ENCODE data around the gene SLC1A2. TPM values are rescaled to one million over a fixed set of nuclear protein-coding genes. Genes with fewer than 3 reads are reported as not detected.

SLC1A2 gene
- total RNA-seq, 4 donors from 2014 or later: 1.0 to 3.4 (median 2.0) TPM

DNA sequence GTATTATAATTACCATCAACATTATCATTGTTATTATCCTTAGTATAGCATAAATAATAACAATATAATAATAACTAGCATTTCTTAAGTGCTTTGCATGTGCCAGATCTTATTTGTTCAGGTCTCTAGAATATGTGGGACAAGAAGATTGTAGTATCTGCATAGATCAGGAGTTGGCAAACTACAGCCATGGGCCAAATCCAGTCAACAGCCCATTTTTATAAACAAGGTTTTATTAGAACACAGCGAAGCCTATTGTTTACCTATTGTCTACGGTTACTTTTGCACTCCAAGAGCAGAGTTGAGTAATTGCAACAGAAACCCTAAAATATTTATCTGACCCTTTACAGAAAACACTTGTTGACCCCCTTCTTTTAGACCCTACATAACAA, 81.4 kb downstream of the SLC1A2 start:
- Histone ChIP-seq H3K9me3 (no peaks in the 10 kb centered on the region), H3K4me3 (no peak overlapping the region), H3K27me3 (no peaks in the 10 kb centered on the region), H3K36me3 (no peaks in the 10 kb centered on the region), H3K4me1 (peaks cover 3% of the 10 kb centered on the region), H3K27ac (no peak overlapping the region)
- no peak for TF ChIP-seq POLR2A (IDR thresholded peaks at IDR 0.05)
- no peak for TF ChIP-seq EP300 (IDR thresholded peaks at IDR 0.05)
- TF ChIP-seq, protein P1, sequence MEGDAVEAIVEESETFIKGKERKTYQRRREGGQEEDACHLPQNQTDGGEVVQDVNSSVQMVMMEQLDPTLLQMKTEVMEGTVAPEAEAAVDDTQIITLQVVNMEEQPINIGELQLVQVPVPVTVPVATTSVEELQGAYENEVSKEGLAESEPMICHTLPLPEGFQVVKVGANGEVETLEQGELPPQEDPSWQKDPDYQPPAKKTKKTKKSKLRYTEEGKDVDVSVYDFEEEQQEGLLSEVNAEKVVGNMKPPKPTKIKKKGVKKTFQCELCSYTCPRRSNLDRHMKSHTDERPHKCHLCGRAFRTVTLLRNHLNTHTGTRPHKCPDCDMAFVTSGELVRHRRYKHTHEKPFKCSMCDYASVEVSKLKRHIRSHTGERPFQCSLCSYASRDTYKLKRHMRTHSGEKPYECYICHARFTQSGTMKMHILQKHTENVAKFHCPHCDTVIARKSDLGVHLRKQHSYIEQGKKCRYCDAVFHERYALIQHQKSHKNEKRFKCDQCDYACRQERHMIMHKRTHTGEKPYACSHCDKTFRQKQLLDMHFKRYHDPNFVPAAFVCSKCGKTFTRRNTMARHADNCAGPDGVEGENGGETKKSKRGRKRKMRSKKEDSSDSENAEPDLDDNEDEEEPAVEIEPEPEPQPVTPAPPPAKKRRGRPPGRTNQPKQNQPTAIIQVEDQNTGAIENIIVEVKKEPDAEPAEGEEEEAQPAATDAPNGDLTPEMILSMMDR (IDR thresholded peaks at IDR 0.05): no peak
- TF ChIP-seq POLR2AphosphoS5 (IDR thresholded peaks at IDR 0.05): no peak
- 83% methylated on average over 2 of the region's 2 CpGs for WGBS
- no peak for DNase-seq (ENCODE audit: low spot score in 2 of 2)

DNA sequence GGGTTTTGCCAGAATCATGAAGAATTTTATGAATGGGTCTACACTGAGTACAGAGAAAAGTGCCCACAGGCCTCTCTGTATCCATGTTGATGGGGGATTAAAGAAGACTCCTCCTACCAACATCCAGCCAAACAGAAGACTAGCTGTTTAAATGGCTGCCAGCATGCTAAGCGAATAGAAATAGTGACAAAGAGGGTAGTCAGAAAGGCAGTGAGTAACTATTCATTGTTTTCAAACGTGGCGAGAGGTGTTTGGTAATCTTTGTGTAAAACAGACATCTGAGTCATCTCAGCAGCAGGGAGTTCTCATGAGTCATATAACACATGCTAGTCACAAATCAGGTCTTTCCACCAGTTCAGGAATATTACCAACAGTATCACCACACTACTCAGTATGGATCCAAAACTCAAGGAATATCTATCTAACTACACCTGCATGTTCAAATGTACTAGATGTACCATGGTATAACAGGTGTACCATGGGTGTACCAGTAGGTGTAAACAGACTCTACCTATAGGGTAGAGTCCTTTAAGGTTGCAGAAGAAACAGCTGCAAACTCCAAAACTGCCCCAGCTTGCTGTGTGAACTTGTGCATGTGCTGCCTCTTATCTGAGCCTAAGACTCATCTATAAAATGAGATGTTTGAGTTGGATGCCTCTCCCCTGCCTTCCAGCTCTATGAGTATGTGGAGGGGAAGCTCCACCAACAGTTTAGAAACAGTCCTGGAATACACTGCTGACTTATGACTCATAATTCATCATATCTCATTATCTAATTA, 82.0 kb downstream of the SLC1A2 start:
- peaks cover 3% of the 10 kb centered on the region for H3K4me1 ChIP-seq
- H3K4me3 ChIP-seq: no peak overlapping the region
- H3K36me3 ChIP-seq: no peaks in the 10 kb centered on the region
- H3K9me3 ChIP-seq: no peaks in the 10 kb centered on the region
- TF ChIP-seq EP300 (IDR thresholded peaks at IDR 0.05) (no peak), POLR2AphosphoS5 (IDR thresholded peaks at IDR 0.05) (peak in 1 of 3 donors; percentile 36)
- peak overlapping the region; percentile 65 for H3K27ac ChIP-seq
- no peaks in the 10 kb centered on the region for H3K27me3 ChIP-seq
- WGBS: 30% methylated on average over 3 of the region's 3 CpGs
- DNase-seq (ENCODE audit: low spot score in 2 of 2): no peak

DNA sequence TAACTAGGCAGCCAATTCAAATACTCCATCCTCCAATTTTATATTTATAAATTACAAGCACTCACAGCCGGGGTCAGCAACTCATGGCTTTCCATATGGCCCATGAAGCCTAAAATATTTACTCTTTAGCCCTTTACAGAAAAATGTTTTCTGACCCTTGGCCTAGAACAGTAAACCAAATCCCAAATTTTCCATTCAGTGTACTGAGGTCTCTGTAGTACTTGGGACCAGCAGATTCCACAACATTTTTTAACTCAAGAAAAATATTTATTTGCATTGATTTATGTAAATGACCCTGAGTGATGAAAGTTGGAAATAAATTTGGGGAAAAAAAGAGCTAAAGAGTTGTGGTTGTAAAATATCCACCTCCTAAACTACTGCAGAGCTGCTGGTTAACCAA, 82.6 kb downstream of the SLC1A2 start:
- WGBS: 84% methylated on average over 1 of the region's 1 CpG
- H3K27me3 ChIP-seq: no peaks in the 10 kb centered on the region
- no peaks in the 10 kb centered on the region for H3K36me3 ChIP-seq
- H3K27ac ChIP-seq: peak overlapping the region; percentile 65
- no peak for DNase-seq (ENCODE audit: low spot score in 2 of 2)
- no peak for TF ChIP-seq EP300 (IDR thresholded peaks at IDR 0.05)
- TF ChIP-seq POLR2AphosphoS5 (IDR thresholded peaks at IDR 0.05): no peak
- H3K9me3 ChIP-seq: no peaks in the 10 kb centered on the region
- peaks cover 3% of the 10 kb centered on the region for H3K4me1 ChIP-seq
- no peak overlapping the region for H3K4me3 ChIP-seq

GRCh38 chr11:35335226-35335625, 84.1 kb downstream of the SLC1A2 start:
- 87% methylated on average over 2 of the region's 2 CpGs for WGBS
- Histone ChIP-seq H3K4me1 (peaks cover 10% of the 10 kb centered on the region), H3K27ac (no peak overlapping the region), H3K36me3 (no peaks in the 10 kb centered on the region), H3K4me3 (no peak overlapping the region), H3K27me3 (no peaks in the 10 kb centered on the region), H3K9me3 (no peaks in the 10 kb centered on the region)
- TF ChIP-seq POLR2A (IDR thresholded peaks at IDR 0.05): no peak
- TF ChIP-seq POLR2AphosphoS5 (IDR thresholded peaks at IDR 0.05): no peak
- TF ChIP-seq, protein P1 (IDR thresholded peaks at IDR 0.05): no peak
- TF ChIP-seq EP300 (IDR thresholded peaks at IDR 0.05): no peak
- DNase-seq (ENCODE audit: low spot score in 2 of 2): no peak

GRCh38 chr11:35334385-35335090, 84.8 kb downstream of the SLC1A2 start:
- H3K27ac ChIP-seq: peak overlapping the region; percentile 23
- no peak overlapping the region for H3K4me3 ChIP-seq
- H3K36me3 ChIP-seq: no peaks in the 10 kb centered on the region
- no peak for TF ChIP-seq EP300 (IDR thresholded peaks at IDR 0.05)
- no peaks in the 10 kb centered on the region for H3K9me3 ChIP-seq
- no peaks in the 10 kb centered on the region for H3K27me3 ChIP-seq
- peaks cover 10% of the 10 kb centered on the region for H3K4me1 ChIP-seq
- 66% methylated on average over 5 of the region's 5 CpGs for WGBS
- no peak for DNase-seq (ENCODE audit: low spot score in 2 of 2)

- Histone ChIP-seq H3K4me3 (no peak overlapping the region), H3K9me3 (no peaks in the 10 kb centered on the region), H3K27ac (no peak overlapping the region), H3K27me3 (no peaks in the 10 kb centered on the region), H3K4me1 (peaks cover 10% of the 10 kb centered on the region), H3K36me3 (no peaks in the 10 kb centered on the region)
- DNase-seq (ENCODE audit: low spot score in 2 of 2): no peak
- TF ChIP-seq, protein P1 (IDR thresholded peaks at IDR 0.05): no peak
- TF ChIP-seq POLR2AphosphoS5 (IDR thresholded peaks at IDR 0.05) (no peak), POLR2A (IDR thresholded peaks at IDR 0.05) (no peak), EP300 (IDR thresholded peaks at IDR 0.05) (no peak)
- WGBS: 87% methylated on average over 2 of the region's 2 CpGs
Observed at GRCh38 chr11:35332524-35332923, 86.8 kb downstream of the SLC1A2 start.
